Vagina (tissue), 2 donors: ENCODE results near the gene TMED4. TPM values are rescaled to one million over a fixed set of nuclear protein-coding genes. Genes with fewer than 3 reads are reported as not detected.

Source experiments
- DNase-seq, 2 donors: peaks; one replicate each; pipeline ENCODE4 v3.0.0-alpha.2; 2017; ENCODE audit errors: extremely low spot score in 2 of 2
- H3K27ac ChIP-seq: fragments of 200-600 bp; sonication (generic); one replicate; pipeline ENCODE4 v1.5.1; 2019
- H3K27me3 ChIP-seq: fragments of 200-600 bp; sonication (generic); one replicate; pipeline ENCODE4 v1.5.1; 2019
- H3K36me3 ChIP-seq, 2 donors: fragments of 200-600 bp; sonication (generic); one replicate each; pipeline ENCODE4 v1.5.1; 2017 to 2019
- H3K4me1 ChIP-seq: fragments of 200-600 bp; sonication (generic); one replicate; pipeline ENCODE4 v1.5.1; 2019
- H3K4me3 ChIP-seq, 2 donors: fragments of 200-600 bp; sonication (generic); 1 replicate in 1 of 2; 2 replicates in 1 of 2; pipeline ENCODE4 v1.5.1; 2016 to 2019
- H3K9me3 ChIP-seq: fragments of 200-600 bp; sonication (generic); one replicate; pipeline ENCODE4 v1.5.1; 2019
- POLR2A ChIP-seq, 2 donors: fragments of 450-650 bp; IDR thresholded peaks; one replicate each; pipeline ENCODE4 v1.6.1; 2017; ENCODE audit warnings: antibody characterized with exemption in 2 of 2, mild to moderate bottlenecking in 2 of 2, moderate library complexity in 2 of 2
- POLR2AphosphoS5 ChIP-seq, 2 donors: sonication (generic); formaldehyde crosslinking; IDR thresholded peaks; one replicate each; pipeline ENCODE4 v1.9.0; 2017; ENCODE audit warnings: antibody characterized with exemption in 2 of 2, mild to moderate bottlenecking in 2 of 2, low read depth in 1 of 2; ENCODE audit not compliant: insufficient read depth in 1 of 2
- intact Hi-C: fragments of 100-400 bp; cut with DNase I; formaldehyde crosslinking; loops from one replicate; pipeline ENCODE4 v1.15.1; 2023
- total RNA-seq: library from RNA; depleted of rRNA; stranded (reverse); fragments of >200 nt; gene quantifications from one replicate; pipeline ENCODE4 v1.2.3, GENCODE V29; 2016
- TF ChIP-seq, protein P1 (sequence below), 3 experiments: fragments of 450-650 bp in 2 of 3; fragments of 200-600 bp in 1 of 3; sonication (generic) in 1 of 3; IDR thresholded peaks; one replicate each; pipeline ENCODE4 v1.5.1; 2017 to 2019; ENCODE audit warnings: antibody characterized with exemption in 3 of 3, mild to moderate bottlenecking in 2 of 3, moderate library complexity in 2 of 3

TMED4 gene
- total RNA-seq, 1 donor from 2014 or later, result 102 TPM

DNA sequence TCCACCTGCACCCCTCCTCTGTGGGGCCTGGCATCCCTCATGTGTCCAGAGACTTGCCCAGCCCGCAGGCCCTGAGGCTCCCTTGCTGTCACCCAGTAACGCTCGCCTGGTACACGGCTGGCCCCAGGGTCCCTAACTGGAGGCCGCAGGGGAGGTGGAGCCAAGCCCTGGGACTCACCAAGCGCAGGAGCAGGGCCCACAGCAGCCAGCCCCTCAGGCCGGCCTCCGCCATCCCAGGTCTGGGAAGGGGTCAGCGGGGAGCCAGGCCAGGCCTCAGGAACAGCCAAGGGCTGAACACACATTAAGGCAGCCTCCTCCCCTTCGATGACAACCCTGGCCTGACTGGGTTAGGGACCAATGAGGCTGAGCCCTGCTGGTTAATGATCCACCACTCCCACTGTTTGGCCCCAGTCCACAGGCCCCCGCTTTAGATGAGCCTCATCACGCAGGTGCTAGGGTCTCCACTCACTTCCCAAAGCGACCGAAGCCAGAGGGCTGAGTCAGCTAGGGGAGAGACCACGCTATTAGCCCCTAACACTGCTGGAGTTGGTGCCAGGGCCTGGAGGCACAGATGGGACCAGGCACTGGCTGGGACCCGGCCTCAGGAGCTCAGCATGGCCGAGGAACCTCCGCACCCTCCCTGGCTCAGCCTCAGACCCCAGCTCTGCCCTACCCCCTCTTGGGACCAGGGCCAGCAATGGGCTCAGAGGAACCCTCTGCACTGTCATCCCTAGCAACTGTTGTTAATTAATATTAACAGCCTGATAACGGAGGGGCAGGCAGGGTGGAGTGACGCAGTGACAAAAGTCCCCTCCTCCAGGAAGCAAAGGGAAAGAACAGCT lies 40.8 kb downstream of the TMED4 start, which contains the start of gene NPC1L1:
Gene NPC1L1, minus strand, starts transcription at position 303 of the 842 bp plus-strand sequence. Its CDS starts 71 bp downstream, at position 232.
- Histone ChIP-seq H3K36me3 (no peaks in the 10 kb centered on the region), H3K27ac (no peak within 1 kb of the TSS), H3K4me3 (no peak within 1 kb of the TSS), H3K27me3 (no peaks in the 10 kb centered on the region), H3K9me3 (no peaks in the 10 kb centered on the region), H3K4me1 (no peaks in the 10 kb centered on the region)
- intact Hi-C loops, result no loop called here
- TF ChIP-seq POLR2A (IDR thresholded peaks at IDR 0.05), result no peak
- TF ChIP-seq, protein P1, sequence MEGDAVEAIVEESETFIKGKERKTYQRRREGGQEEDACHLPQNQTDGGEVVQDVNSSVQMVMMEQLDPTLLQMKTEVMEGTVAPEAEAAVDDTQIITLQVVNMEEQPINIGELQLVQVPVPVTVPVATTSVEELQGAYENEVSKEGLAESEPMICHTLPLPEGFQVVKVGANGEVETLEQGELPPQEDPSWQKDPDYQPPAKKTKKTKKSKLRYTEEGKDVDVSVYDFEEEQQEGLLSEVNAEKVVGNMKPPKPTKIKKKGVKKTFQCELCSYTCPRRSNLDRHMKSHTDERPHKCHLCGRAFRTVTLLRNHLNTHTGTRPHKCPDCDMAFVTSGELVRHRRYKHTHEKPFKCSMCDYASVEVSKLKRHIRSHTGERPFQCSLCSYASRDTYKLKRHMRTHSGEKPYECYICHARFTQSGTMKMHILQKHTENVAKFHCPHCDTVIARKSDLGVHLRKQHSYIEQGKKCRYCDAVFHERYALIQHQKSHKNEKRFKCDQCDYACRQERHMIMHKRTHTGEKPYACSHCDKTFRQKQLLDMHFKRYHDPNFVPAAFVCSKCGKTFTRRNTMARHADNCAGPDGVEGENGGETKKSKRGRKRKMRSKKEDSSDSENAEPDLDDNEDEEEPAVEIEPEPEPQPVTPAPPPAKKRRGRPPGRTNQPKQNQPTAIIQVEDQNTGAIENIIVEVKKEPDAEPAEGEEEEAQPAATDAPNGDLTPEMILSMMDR (IDR thresholded peaks at IDR 0.05), result no peak
- no peak for TF ChIP-seq POLR2AphosphoS5 (IDR thresholded peaks at IDR 0.05; ENCODE audit: insufficient read depth in 1 of 2, low read depth in 1 of 2)
- no peak for DNase-seq

DNA sequence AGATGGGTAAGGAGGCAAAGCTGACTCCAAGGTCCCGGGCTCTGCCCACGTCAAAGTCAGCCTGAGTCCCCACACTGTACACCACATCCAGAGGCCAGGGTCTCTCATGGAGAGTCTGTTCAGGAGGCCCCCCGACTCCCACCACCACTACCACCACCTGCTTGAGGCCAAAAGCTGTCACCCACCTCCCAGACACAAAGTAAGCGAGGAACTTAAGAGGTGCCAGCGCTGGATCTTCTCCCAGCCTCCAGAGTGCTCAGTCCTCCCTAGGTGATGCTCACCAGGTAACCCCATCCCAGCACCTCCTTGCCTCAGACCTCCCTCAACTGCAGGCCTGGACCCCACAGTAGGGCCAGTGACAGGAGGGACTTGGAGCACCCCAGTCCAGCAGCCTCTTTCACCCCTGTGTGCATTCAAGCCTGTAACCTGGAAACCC lies 41.4 kb downstream of the TMED4 start:
- H3K4me1 ChIP-seq, result no peaks in the 10 kb centered on the region
- no peak overlapping the region for H3K4me3 ChIP-seq
- no peak for TF ChIP-seq POLR2A (IDR thresholded peaks at IDR 0.05)
- TF ChIP-seq POLR2AphosphoS5 (IDR thresholded peaks at IDR 0.05; ENCODE audit: insufficient read depth in 1 of 2, low read depth in 1 of 2), result no peak
- TF ChIP-seq, protein P1 (IDR thresholded peaks at IDR 0.05), result no peak
- no peaks in the 10 kb centered on the region for H3K27me3 ChIP-seq
- H3K36me3 ChIP-seq, result no peaks in the 10 kb centered on the region
- intact Hi-C loops, result no loop called here
- no peaks in the 10 kb centered on the region for H3K9me3 ChIP-seq
- H3K27ac ChIP-seq, result no peak overlapping the region
- no peak for DNase-seq

DNA sequence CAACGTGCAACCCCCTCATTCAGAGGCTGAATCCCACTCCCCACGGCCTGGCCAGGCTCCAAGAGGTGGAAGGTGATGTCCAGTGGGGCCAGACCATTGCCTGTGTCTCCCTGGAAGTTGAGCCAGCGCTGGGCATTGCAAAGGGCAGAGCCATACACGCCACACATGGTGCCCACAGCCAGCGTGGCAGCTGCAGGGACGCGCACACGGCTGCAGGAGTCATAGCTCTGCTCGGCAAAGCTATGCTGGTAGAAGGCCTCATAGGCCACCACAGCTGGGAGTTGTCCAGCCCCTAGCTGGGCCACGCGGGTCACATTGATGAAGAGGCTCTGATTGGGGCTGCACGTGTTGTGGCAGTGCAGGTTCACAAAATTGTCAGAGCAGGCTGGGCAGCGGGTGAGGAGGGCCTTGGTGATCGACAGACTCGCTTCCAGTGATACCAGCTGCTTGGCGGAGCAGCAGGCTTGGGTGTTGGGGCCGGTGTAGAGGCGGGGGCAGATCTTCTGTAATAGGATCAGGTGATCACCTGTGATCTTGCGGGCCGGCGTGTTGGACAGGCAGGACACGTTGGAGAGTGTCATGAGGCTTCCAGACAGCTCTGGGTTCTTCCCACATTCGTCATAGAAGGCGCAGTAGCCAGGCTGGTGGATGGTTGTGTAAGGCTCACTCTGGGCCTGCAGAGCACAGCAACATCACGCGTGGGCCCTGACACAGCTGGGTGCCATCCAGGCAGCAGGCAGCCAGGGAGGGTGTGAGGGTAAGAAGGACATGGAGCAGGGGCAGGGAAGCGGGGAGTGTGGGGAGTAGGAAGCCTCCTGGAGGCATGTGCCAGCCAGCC lies 42.1 kb downstream of the TMED4 start:
- DNase-seq, result no peak
- Histone ChIP-seq H3K4me1 (no peaks in the 10 kb centered on the region), H3K9me3 (no peaks in the 10 kb centered on the region), H3K36me3 (no peaks in the 10 kb centered on the region), H3K27ac (no peak overlapping the region), H3K27me3 (no peaks in the 10 kb centered on the region), H3K4me3 (no peak overlapping the region)
- intact Hi-C loops, result no loop called here
- TF ChIP-seq POLR2A (IDR thresholded peaks at IDR 0.05), result no peak
- TF ChIP-seq, protein P1 (IDR thresholded peaks at IDR 0.05), result no peak
- no peak for TF ChIP-seq POLR2AphosphoS5 (IDR thresholded peaks at IDR 0.05; ENCODE audit: insufficient read depth in 1 of 2, low read depth in 1 of 2)

DNA sequence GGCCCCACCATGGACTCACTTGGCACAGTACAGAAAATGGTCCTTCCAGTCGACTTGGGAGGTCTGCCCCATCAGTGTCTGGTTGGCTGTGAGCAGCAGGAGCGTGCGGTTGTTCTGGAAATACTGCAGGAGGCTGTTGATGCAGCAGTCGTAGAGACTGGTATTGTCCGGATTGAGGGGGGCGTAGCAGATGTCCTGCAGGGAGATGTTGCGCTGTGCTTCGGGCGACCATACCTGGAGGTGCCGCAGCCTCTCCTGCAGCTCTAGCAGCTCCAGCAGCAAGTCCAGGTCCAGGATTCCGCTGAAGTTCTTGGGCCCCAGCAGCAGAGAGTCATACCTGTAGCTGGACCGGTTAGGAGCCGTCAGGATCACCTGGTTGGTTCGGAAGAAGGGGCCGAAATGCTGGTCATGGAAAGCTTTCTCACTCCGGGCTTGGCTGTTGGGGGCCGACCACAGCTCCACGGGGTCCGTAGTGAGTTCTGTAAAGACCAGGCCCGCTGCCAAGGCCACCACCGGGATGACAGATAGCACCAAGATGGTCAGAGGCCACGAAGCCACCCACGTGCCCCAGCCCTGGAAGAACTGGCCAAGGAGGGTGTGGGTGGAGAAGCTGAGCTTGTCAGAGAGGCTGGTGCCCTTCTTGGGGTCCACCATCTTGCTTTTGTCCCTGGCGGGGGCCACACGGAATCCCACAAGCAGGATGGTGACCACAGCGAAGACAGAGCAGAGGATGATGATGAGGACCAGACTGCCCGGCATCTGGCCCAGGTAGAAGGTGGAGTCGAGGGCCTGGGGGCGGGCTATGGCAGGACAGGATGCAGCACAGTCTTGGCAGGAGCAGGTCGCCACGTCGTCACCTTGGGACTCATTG lies 43.0 kb downstream of the TMED4 start:
- intact Hi-C loops, result no loop called here
- DNase-seq, result no peak
- no peaks in the 10 kb centered on the region for H3K9me3 ChIP-seq
- no peak overlapping the region for H3K27ac ChIP-seq
- H3K27me3 ChIP-seq, result no peaks in the 10 kb centered on the region
- no peak overlapping the region for H3K4me3 ChIP-seq
- TF ChIP-seq POLR2AphosphoS5 (IDR thresholded peaks at IDR 0.05; ENCODE audit: insufficient read depth in 1 of 2, low read depth in 1 of 2) (no peak), POLR2A (IDR thresholded peaks at IDR 0.05) (no peak)
- TF ChIP-seq, protein P1 (IDR thresholded peaks at IDR 0.05), result no peak
- no peaks in the 10 kb centered on the region for H3K36me3 ChIP-seq
- H3K4me1 ChIP-seq, result no peaks in the 10 kb centered on the region
